AG04449 (cell line): ENCODE data around the gene PRKG1.

Experiments
- CTCF ChIA-PET: fragments of 350-600 bp; formaldehyde crosslinking; extraction: SDS; loops from one replicate; lab custom pipeline; 2021; ENCODE audit warnings: antibody characterized with exemption; lab: Yijun Ruan, JAX
- POLR2A ChIA-PET: fragments of 400-600, 350-600 bp; formaldehyde crosslinking; extraction: SDS; loops from one replicate; lab custom pipeline; 2020; ENCODE audit warnings: antibody characterized with exemption, inconsistent platforms; lab: Yijun Ruan, JAX
- DNase-seq: peaks from one replicate; pipeline ENCODE4 v3.0.0-alpha.2; 2010; ENCODE audit warnings: low read depth, low spot score
- H3K4me3 ChIP-seq: 2 replicates; pipeline ENCODE4 v1.5.1; 2011; ENCODE audit warnings: low read depth, mild to moderate bottlenecking, control low read depth, low read length
- TF ChIP-seq, protein P1 (sequence below): IDR thresholded peaks from one replicate; pipeline ENCODE4 v1.5.1; 2011; ENCODE audit warnings: mild to moderate bottlenecking, moderate library complexity, low read length, control low read depth, inconsistent platforms; ENCODE audit not compliant: insufficient read depth; ENCODE audit errors: missing control alignments

Gene PRKG1

DNA sequence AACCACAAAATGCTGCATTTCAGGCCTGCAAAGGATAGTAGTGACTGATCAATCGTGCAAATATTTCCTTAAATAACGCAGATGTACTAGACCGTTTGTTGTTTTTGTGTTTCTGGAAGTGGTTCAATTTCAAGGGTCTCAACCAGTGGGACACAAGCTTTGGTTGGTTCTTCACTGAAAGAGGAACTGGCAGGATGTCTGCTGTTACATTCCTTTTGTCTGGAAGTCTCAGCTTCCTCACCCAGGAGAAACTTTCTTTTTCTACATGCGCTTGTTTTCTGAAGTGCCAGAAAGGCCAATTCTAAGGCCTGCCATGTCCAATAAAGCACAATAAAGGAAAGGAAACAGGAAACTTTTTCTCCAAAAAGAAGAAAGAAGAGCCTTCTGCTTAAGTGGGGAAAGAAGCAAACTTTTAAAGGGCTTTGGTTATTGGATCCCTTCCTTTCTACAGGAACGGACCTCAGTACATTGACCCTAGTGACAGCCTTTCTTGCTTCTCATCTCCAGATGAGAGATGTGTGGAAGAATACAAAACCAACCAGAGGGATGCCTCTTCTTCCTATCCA lies 1243.9 kb downstream of the PRKG1 start:
- TF ChIP-seq, protein P1, sequence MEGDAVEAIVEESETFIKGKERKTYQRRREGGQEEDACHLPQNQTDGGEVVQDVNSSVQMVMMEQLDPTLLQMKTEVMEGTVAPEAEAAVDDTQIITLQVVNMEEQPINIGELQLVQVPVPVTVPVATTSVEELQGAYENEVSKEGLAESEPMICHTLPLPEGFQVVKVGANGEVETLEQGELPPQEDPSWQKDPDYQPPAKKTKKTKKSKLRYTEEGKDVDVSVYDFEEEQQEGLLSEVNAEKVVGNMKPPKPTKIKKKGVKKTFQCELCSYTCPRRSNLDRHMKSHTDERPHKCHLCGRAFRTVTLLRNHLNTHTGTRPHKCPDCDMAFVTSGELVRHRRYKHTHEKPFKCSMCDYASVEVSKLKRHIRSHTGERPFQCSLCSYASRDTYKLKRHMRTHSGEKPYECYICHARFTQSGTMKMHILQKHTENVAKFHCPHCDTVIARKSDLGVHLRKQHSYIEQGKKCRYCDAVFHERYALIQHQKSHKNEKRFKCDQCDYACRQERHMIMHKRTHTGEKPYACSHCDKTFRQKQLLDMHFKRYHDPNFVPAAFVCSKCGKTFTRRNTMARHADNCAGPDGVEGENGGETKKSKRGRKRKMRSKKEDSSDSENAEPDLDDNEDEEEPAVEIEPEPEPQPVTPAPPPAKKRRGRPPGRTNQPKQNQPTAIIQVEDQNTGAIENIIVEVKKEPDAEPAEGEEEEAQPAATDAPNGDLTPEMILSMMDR, result no peak
- POLR2A ChIA-PET, result interaction anchor here (0.7 to 8.7 kb wide), 2 partner anchors 169 to 1327 kb away, joined by 3 to 110 read pairs; no protein-coding TSS in a partner anchor
- no peak for DNase-seq
- H3K4me3 ChIP-seq, result peak overlapping the region; percentile 2
- CTCF ChIA-PET, result interaction anchor here (4.9 to 16.2 kb wide), 2 partner anchors 10 to 170 kb away, joined by 25 to 462 read pairs; no protein-coding TSS in a partner anchor

DNA sequence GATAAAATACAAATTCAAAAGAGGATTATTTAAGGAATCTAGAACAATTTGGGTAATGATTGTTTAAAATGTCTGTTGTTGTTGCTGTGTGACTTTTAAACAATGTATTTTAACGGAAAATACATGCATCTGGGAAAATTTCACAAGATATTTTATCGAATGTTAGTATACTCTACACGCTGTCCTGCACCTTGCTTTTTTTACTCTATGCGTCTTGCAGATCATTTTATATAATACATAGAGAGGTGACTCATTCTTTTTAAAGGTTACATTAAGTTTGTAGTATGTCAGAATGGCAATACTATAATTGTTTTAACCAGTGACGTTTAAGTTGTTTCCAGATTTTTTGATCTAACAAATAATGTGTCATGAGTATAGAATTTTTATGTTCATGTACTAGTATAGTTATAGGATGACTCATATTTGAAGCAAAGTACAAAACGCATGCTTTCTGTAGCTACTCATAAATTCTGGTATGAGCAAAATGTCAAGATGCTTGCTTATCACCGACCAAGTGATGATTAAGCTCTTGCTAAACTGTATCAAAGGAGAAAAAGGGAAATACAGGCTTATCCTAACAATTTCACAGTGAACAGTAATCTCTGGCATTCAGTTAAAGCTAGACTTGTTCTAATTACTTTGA lies 1244.7 kb downstream of the PRKG1 start:
- peak; percentile 97 for DNase-seq
- no peak overlapping the region for H3K4me3 ChIP-seq
- ChIA-PET POLR2A (interaction anchor here (0.6 to 8.7 kb wide), 5 partner anchors 20 to 1328 kb away, joined by 3 to 110 read pairs (median 4); no protein-coding TSS in a partner anchor), CTCF (interaction anchor here (1.1 to 16.2 kb wide), 3 partner anchors 11 to 248 kb away, joined by 4 to 462 read pairs (median 25); no protein-coding TSS in a partner anchor)
- TF ChIP-seq, protein P1, result no peak

DNA sequence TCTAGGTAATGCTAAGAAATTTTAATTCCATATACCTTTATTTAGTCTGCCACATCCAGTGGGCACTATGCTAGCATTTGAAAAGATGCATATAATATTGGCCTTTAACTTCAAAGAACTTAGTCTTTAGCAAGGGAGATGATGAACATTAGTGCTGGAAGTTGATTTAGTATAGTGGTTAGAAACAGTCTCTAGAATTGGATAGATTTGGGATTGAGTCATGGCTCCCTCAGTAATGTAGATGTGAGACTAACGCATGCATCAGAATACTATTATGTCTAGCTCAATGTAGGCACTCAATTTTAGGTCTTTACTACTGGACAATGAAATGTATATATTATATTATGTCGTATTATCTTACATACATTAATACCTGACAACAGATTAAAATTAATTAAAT lies 1245.6 kb downstream of the PRKG1 start:
- POLR2A ChIA-PET, result interaction anchor here (1.0 to 8.7 kb wide), 2 partner anchors 15 to 168 kb away, joined by 3 to 110 read pairs; no protein-coding TSS in a partner anchor
- no peak for DNase-seq
- TF ChIP-seq, protein P1, result no peak
- H3K4me3 ChIP-seq, result no peak overlapping the region
- CTCF ChIA-PET, result interaction anchor here (1.1 to 16.2 kb wide), 3 partner anchors 12 to 247 kb away, joined by 4 to 462 read pairs (median 25); no protein-coding TSS in a partner anchor

DNA sequence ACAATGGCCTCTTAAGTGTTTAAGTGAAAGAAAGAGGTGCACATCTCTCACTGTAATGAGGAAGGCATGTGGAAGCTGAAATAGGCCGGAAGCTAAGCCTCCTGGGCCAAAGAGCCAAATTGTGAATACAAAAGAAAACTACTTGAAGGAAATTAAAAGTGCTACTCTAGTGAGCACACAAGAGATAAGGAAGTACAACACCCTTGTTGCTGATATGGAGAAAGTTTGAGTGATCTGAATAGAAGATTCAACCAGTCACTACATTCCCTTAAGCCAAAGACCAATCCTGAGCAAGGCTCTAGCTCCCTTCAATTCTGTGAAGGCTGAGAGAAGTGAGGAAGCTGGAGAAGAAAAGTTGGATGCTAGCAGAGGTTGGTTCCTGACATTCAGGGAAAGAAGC lies 1248.0 kb downstream of the PRKG1 start:
- no peak overlapping the region for H3K4me3 ChIP-seq
- no peak for DNase-seq
- CTCF ChIA-PET, result interaction anchor here (0.7 to 1.5 kb wide), 5 partner anchors 13 to 272 kb away, joined by 3 to 5 read pairs (median 3); no protein-coding TSS in a partner anchor
- POLR2A ChIA-PET, result interaction anchor here (1.0 to 1.6 kb wide), 4 partner anchors 8 to 204 kb away, joined by 3 to 13 read pairs (median 4); partner anchors contain the start of gene DKK1
- TF ChIP-seq, protein P1, result no peak

DNA sequence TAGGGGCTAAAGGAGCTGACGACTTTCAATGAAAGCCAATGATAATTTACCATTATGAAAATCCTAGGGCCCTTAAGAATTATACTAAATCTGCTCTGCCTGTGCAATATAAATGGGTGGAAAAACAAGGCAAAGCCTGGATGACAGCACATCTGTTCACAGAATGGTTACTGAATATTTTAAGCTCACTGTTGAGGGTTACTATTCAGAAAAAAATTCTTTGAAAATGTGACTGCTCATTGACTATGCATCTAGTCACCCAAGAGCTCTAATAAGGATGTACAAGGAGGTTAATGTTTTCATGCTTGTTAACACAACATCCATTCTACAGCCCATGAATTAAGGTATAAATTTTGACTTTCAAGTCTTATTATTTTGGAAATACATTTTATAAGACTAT lies 1248.6 kb downstream of the PRKG1 start:
- CTCF ChIA-PET, result interaction anchor here (1.2 to 1.5 kb wide), 3 partner anchors 166 to 244 kb away, joined by 3 to 5 read pairs (median 5); no protein-coding TSS in a partner anchor
- POLR2A ChIA-PET, result interaction anchor here (1.0 to 1.6 kb wide), 4 partner anchors 9 to 203 kb away, joined by 3 to 13 read pairs (median 4); partner anchors contain the start of gene DKK1
- no peak overlapping the region for H3K4me3 ChIP-seq
- TF ChIP-seq, protein P1, result no peak
- no peak for DNase-seq

DNA sequence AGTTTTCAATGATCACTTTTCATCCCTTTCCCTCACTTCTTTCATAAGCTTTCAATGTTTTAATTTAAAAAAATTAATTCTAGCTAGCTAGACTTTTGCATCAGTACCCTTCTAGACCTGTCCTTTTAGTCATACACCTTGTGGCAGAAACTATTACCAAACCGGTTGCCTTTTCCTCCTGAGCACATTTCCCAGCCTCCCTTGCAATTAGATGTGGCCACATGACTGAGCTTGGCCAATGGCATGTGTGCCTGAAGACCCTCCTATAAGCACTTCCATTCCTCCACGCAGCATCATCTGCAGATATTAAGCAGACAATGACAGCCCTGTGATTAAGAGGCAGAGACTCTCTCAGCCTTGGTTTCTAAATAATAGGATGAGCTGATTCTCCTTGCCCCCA lies 1252.1 kb downstream of the PRKG1 start:
- POLR2A ChIA-PET, result interaction anchor here (1.8 kb wide), 1 partner anchor 12 kb away, joined by 7 read pairs; the partner anchor contains the start of gene DKK1
- CTCF ChIA-PET, result interaction anchor here (1.3 to 1.7 kb wide), 3 partner anchors 10 to 163 kb away, joined by 4 to 6 read pairs (median 4); no protein-coding TSS in a partner anchor
- no peak for DNase-seq
- no peak overlapping the region for H3K4me3 ChIP-seq
- TF ChIP-seq, protein P1, result no peak
